Activated CD8-positive, alpha-beta T cell treated with anti-CD3 and anti-CD28 coated beads for 36 hours (primary cell): Measurements from ENCODE around the gene NET1. TPM values are rescaled to one million over a fixed set of nuclear protein-coding genes. Genes with fewer than 3 reads are reported as not detected.

Source experiments
- ATAC-seq: fragments of 200-7000 bp; cut with Tn5 transposase; one replicate; pipeline ENCODE4 v1.10.0; 2021; ENCODE audit warnings: mild to moderate bottlenecking, moderate library complexity
- CTCF ChIA-PET: fragments of 350-600 bp; sonication (Branson Sonifier 250); formaldehyde crosslinking; loops from one replicate; lab custom pipeline; 2021; ENCODE audit warnings: antibody characterized with exemption; lab: Charles Lee
- POLR2A ChIA-PET: fragments of 350-600 bp; sonication (Branson Sonifier 250); formaldehyde crosslinking; loops from one replicate; lab custom pipeline; 2021; ENCODE audit warnings: antibody characterized with exemption; lab: Charles Lee
- DNase-seq: peaks from one replicate; pipeline ENCODE4 v3.0.0-alpha.2; 2020
- H3K27ac Mint-ChIP-seq: one replicate; pipeline ENCODE4 v1.8.0; 2021; ENCODE audit warnings: mild to moderate bottlenecking, mixed read lengths
- H3K27me3 Mint-ChIP-seq: one replicate; pipeline ENCODE4 v1.8.0; 2021; ENCODE audit warnings: mixed read lengths
- H3K36me3 Mint-ChIP-seq: one replicate; pipeline ENCODE4 v1.8.0; 2021; ENCODE audit warnings: low read depth, mixed read lengths
- H3K4me1 Mint-ChIP-seq: one replicate; pipeline ENCODE4 v1.8.0; 2021; ENCODE audit warnings: low read depth, mixed read lengths
- H3K4me3 Mint-ChIP-seq: one replicate; pipeline ENCODE4 v1.8.0; 2021; ENCODE audit warnings: mild to moderate bottlenecking, moderate library complexity, mixed read lengths
- H3K9me3 Mint-ChIP-seq: one replicate; pipeline ENCODE4 v1.8.0; 2021; ENCODE audit warnings: mixed read lengths
- intact Hi-C: fragments of 100-400 bp; cut with micrococcal nuclease; formaldehyde crosslinking; loops from one replicate; pipeline ENCODE4 v1.10.0; 2022
- total RNA-seq, 2 experiments: library from RNA; stranded (reverse); gene quantifications; one replicate each; pipeline ENCODE4 v1.2.3, GENCODE V29; 2021
- TF ChIP-seq, protein P1 (sequence below): fragments of 200-600 bp; IDR thresholded peaks from one replicate; pipeline ENCODE4 v1.8.0; 2022; ENCODE audit warnings: antibody characterized with exemption, mild to moderate bottlenecking

NET1 gene
- total RNA-seq, 2 experiments from 2014 or later, result 20.5 to 21.6 TPM

DNA sequence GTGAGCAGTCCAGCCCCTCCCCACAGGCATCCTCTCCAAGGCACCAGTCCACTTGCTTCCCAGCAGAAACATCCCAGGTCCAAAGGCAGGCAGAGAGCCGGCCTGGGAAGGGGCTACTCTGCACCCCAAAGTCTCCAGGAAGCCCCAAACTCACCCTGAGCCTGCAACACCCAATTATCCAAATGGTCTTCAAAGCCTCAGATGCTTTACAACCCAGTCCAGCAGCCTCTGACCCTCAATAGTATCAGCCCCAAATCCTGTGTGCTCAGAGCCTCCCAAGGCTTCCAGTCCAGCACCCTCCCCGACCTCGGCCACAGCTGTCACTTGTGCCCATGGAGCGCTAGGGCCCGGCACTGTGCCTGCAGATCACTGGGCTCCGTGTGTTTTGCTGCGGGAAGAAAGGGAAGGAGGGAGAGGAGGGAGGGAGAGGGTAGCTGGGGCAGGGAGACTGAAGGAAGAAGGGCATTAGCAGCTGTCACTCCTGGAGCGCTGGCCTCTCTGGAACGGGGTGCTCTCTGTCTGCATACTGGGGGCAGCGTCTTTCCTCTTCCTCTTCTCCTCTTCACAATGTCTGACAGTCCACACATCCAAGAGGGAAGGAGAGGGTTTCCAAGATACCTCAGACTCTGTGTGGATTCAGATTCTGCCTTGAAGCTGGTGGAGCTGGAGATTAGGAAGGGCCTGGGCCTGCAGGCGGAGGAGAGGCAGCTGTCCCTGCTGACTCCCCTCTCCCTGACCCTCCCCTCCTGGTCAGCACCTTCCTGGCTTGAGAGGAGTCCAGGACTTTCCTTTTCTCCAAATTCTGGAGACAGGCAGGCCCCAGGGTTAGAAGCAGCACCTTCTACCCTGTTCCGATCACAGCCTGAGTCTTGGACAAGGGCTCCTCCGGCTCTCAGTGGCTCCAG, 73.8 kb downstream of the NET1 start:
- ATAC-seq, result no peak
- Mint-ChIP-seq H3K27ac (no peak overlapping the region), H3K9me3 (no peaks in the 10 kb centered on the region), H3K27me3 (no peaks in the 10 kb centered on the region), H3K4me3 (no peak overlapping the region), H3K36me3 (no peaks in the 10 kb centered on the region), H3K4me1 (peaks cover 5% of the 10 kb centered on the region)
- TF ChIP-seq, protein P1, sequence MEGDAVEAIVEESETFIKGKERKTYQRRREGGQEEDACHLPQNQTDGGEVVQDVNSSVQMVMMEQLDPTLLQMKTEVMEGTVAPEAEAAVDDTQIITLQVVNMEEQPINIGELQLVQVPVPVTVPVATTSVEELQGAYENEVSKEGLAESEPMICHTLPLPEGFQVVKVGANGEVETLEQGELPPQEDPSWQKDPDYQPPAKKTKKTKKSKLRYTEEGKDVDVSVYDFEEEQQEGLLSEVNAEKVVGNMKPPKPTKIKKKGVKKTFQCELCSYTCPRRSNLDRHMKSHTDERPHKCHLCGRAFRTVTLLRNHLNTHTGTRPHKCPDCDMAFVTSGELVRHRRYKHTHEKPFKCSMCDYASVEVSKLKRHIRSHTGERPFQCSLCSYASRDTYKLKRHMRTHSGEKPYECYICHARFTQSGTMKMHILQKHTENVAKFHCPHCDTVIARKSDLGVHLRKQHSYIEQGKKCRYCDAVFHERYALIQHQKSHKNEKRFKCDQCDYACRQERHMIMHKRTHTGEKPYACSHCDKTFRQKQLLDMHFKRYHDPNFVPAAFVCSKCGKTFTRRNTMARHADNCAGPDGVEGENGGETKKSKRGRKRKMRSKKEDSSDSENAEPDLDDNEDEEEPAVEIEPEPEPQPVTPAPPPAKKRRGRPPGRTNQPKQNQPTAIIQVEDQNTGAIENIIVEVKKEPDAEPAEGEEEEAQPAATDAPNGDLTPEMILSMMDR, result no peak
- no peak for DNase-seq
- ChIA-PET POLR2A (interaction anchor here (0.6 kb wide), 1 partner anchor 18 kb away, joined by 3 read pairs; no protein-coding TSS in a partner anchor), CTCF (no interaction called here)
- intact Hi-C loops, result no loop called here

DNA sequence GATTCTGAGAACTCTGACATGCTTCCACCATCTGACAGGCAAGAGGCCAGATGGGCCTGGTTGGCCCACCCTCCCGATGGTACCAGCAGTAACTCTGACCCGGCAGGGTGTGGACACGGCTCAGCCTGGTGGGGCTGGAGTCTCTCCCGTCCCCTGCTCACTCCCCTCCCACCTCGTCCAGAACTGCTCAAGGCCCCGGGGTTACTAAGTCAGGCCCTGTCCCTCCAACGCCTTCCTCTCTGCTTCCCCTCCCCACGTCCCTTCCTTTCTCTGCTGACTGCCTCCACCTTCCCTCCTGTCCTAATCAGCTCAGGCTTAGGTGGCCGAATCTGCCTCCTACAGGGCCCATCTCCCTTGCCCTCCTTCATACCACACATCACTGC, 74.5 kb downstream of the NET1 start:
- TF ChIP-seq, protein P1, result no peak
- Mint-ChIP-seq H3K36me3 (no peaks in the 10 kb centered on the region), H3K4me1 (peaks cover 5% of the 10 kb centered on the region), H3K27me3 (no peaks in the 10 kb centered on the region), H3K9me3 (no peaks in the 10 kb centered on the region), H3K4me3 (no peak overlapping the region), H3K27ac (no peak overlapping the region)
- DNase-seq (no peak), ATAC-seq (no peak)
- intact Hi-C loops, result no loop called here
- ChIA-PET CTCF (no interaction called here), POLR2A (no interaction called here)

GRCh38 chr10:5488272-5489161, 76.2 kb downstream of the NET1 start:
- Mint-ChIP-seq H3K9me3 (peaks cover 7% of the 10 kb centered on the region), H3K36me3 (peaks cover 2% of the 10 kb centered on the region), H3K27me3 (no peaks in the 10 kb centered on the region), H3K27ac (no peak overlapping the region), H3K4me1 (peaks cover 5% of the 10 kb centered on the region), H3K4me3 (no peak overlapping the region)
- no peak for ATAC-seq
- ChIA-PET POLR2A (no interaction called here), CTCF (interaction anchor here (1.3 kb wide), 1 partner anchor 134 kb away, joined by 4 read pairs; no protein-coding TSS in a partner anchor)
- TF ChIP-seq, protein P1, result no peak
- intact Hi-C loops, result no loop called here
- DNase-seq, result no peak

DNA sequence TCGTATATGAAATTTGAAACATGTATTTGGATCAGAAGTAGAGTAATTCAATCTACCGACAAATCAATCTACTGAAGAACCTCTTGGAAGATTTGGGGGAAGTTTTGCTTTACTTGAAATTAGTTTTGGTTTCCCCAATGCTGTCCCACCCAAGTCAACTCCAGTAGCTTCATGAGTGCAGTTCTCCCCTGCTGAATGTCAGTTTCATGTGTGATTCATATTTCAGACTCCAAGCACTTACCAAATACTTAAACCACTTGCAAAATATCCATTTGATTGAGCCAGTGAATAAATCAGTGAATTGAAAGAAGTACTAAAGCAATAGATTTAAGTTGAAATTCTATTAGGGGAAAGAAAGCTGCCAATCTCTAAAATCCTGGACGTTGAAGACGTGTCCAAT, 77.7 kb downstream of the NET1 start:
- peaks cover 7% of the 10 kb centered on the region for H3K9me3 Mint-ChIP-seq
- intact Hi-C loops, result no loop called here
- TF ChIP-seq, protein P1, result no peak
- H3K27ac Mint-ChIP-seq, result no peak overlapping the region
- no peaks in the 10 kb centered on the region for H3K27me3 Mint-ChIP-seq
- no peak overlapping the region for H3K4me3 Mint-ChIP-seq
- H3K4me1 Mint-ChIP-seq, result peaks cover 5% of the 10 kb centered on the region
- peak; percentile 39 for ATAC-seq
- DNase-seq, result no peak
- ChIA-PET CTCF (interaction anchor here (1.0 to 1.4 kb wide), 3 partner anchors 11 to 133 kb away, joined by 3 to 7 read pairs (median 4); no protein-coding TSS in a partner anchor), POLR2A (no interaction called here)
- peaks cover 2% of the 10 kb centered on the region for H3K36me3 Mint-ChIP-seq
